Gastrocnemius medialis (tissue), 4 donors: ENCODE results near the gene MAPK4.

Experiments
- POLR2A ChIP-seq, 2 donors: fragments of 450-650 bp; IDR thresholded peaks; one replicate each; pipeline ENCODE4 v1.6.1; 2017; ENCODE audit warnings: antibody characterized with exemption in 2 of 2, mild to moderate bottlenecking in 2 of 2, moderate library complexity in 2 of 2
- TF ChIP-seq, protein P1 (sequence below), 5 experiments: fragments of 450-650 bp in 3 of 5; fragments of 200-600 bp in 2 of 5; sonication (generic) in 2 of 5; IDR thresholded peaks in 4 of 5; conservative IDR thresholded peaks in 1 of 5; 1 replicate in 4 of 5; 2 replicates in 1 of 5; pipeline ENCODE4 v1.5.1; 2016 to 2019; ENCODE audit warnings: antibody characterized with exemption in 5 of 5, mild to moderate bottlenecking in 3 of 5, moderate library complexity in 3 of 5

DNA sequence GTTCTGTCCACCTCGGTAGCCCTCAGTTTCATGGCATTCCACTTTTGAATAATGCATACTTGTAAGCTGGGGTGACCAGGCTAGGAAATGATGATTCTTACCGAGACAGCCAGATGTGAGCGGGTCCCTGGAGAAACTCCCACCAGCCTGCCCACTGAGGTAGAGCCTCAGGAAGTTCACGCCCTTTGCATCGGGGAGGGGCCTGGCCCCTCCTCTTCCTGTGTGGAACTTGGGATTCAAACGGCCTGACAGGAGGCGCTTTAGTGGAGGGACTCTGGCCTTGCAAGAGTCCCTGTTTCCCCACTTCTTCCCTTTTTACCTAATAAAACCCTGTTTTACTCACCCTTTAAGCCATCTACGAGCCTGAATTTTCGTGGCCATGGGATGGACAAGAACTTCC lies 215.3 kb downstream of the MAPK4 start:
- TF ChIP-seq, protein P1, sequence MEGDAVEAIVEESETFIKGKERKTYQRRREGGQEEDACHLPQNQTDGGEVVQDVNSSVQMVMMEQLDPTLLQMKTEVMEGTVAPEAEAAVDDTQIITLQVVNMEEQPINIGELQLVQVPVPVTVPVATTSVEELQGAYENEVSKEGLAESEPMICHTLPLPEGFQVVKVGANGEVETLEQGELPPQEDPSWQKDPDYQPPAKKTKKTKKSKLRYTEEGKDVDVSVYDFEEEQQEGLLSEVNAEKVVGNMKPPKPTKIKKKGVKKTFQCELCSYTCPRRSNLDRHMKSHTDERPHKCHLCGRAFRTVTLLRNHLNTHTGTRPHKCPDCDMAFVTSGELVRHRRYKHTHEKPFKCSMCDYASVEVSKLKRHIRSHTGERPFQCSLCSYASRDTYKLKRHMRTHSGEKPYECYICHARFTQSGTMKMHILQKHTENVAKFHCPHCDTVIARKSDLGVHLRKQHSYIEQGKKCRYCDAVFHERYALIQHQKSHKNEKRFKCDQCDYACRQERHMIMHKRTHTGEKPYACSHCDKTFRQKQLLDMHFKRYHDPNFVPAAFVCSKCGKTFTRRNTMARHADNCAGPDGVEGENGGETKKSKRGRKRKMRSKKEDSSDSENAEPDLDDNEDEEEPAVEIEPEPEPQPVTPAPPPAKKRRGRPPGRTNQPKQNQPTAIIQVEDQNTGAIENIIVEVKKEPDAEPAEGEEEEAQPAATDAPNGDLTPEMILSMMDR (IDR thresholded peaks at IDR 0.05 in 4 of 5, conservative IDR thresholded peaks at IDR 0.05 in 1 of 5), result no peak
- no peak for TF ChIP-seq POLR2A (IDR thresholded peaks at IDR 0.05)
